H1 (cell line): Measurements from ENCODE around the gene CCDC38. TPM values are rescaled to one million over a fixed set of nuclear protein-coding genes. Genes with fewer than 3 reads are reported as not detected.

ENCODE experiments used
- CTCF ChIA-PET: fragments of 300-600 bp; sonication (Branson Sonifier 250); formaldehyde crosslinking; loops from one replicate; lab custom pipeline; 2021; ENCODE audit not compliant: partially characterized antibody; lab: Charles Lee
- POLR2A ChIA-PET: fragments of 300-600 bp; sonication (Branson Sonifier 250); formaldehyde crosslinking; loops from one replicate; lab custom pipeline; 2021; ENCODE audit warnings: inconsistent platforms; ENCODE audit not compliant: partially characterized antibody; lab: Charles Lee
- DNase-seq, 2 experiments: peaks; one replicate each; pipeline versions ENCODE4 v3.0.0 to v3.0.0-alpha.2; 2010 to 2022; ENCODE audit warnings: low spot score in 2 of 2, low read depth in 1 of 2, mixed read lengths in 1 of 2
- FAIRE-seq: peaks from 2 replicates; lab custom pipeline; 2011; peaks lifted over from hg19 to GRCh38; lab: Jason Lieb, UNC
- H2AFZ ChIP-seq: 2 replicates; pipeline ENCODE4 v1.8.1; 2012; ENCODE audit warnings: low read length, inconsistent platforms
- H2AK5ac ChIP-seq: 2 replicates; pipeline ENCODE4 v1.6.1; 2013; ENCODE audit warnings: low read depth, low read length
- H2BK120ac ChIP-seq: replicated peaks from 2 replicates; pipeline ENCODE3; 2013; ENCODE audit warnings: low read depth, low read length, inconsistent platforms
- H2BK12ac ChIP-seq: 2 replicates; pipeline ENCODE4 v1.6.1; 2013; ENCODE audit warnings: low read depth, low read length
- H2BK15ac ChIP-seq: 2 replicates; pipeline ENCODE4 v1.6.1; 2013; ENCODE audit warnings: low read length
- H2BK20ac ChIP-seq: 2 replicates; pipeline ENCODE4 v1.6.1; 2013; ENCODE audit warnings: low read length
- H2BK5ac ChIP-seq: 2 replicates; pipeline ENCODE4 v1.6.1; 2013; ENCODE audit warnings: low read depth, low read length
- H3K14ac ChIP-seq: 2 replicates; pipeline ENCODE4 v1.6.1; 2013; ENCODE audit warnings: inconsistent platforms; ENCODE audit not compliant: insufficient read length
- H3K18ac ChIP-seq: 2 replicates; pipeline ENCODE4 v1.6.1; 2013; ENCODE audit warnings: low read length; ENCODE audit errors: extremely low read depth
- H3K23ac ChIP-seq: 2 replicates; pipeline ENCODE4 v1.6.1; 2013; ENCODE audit warnings: inconsistent platforms; ENCODE audit not compliant: insufficient read length
- H3K23me2 ChIP-seq: 2 replicates; pipeline ENCODE4 v1.6.1; 2013; ENCODE audit warnings: low read depth, low read length
- H3K27ac ChIP-seq: 2 replicates; pipeline ENCODE4 v1.6.1; 2011; ENCODE audit warnings: low read depth, low read length, inconsistent platforms
- H3K27me3 ChIP-seq, 4 experiments: replicated peaks in 1 of 4; 1 replicate in 1 of 4; 2 replicates in 3 of 4; pipeline versions ENCODE4 v1.6.1 to v1.8.1; 2011 to 2013; ENCODE audit warnings: low read length in 3 of 4, mild to moderate bottlenecking in 3 of 4, inconsistent platforms in 2 of 4, mixed read lengths in 2 of 4, moderate library complexity in 1 of 4; ENCODE audit not compliant: control insufficient read depth in 3 of 4, insufficient read depth in 3 of 4; ENCODE audit errors: extremely low read depth in 1 of 4
- H3K36me3 ChIP-seq, 4 experiments: 2 replicates each; pipeline versions ENCODE4 v1.6.1 to v1.8.1; 2011 to 2013; ENCODE audit warnings: mild to moderate bottlenecking in 4 of 4, low read length in 3 of 4, moderate library complexity in 2 of 4, control low read depth in 1 of 4, inconsistent platforms in 1 of 4; ENCODE audit not compliant: insufficient read depth in 4 of 4, control insufficient read depth in 2 of 4
- H3K4ac ChIP-seq: replicated peaks from 2 replicates; pipeline ENCODE3; 2013; ENCODE audit warnings: low read length, low read depth, mixed read lengths, inconsistent platforms; ENCODE audit not compliant: insufficient read length
- H3K4me1 ChIP-seq, 4 experiments: replicated peaks in 1 of 4; 1 replicate in 1 of 4; 2 replicates in 3 of 4; pipeline versions ENCODE4 v1.6.1 to v1.8.1; 2011 to 2013; ENCODE audit warnings: low read length in 3 of 4, inconsistent platforms in 2 of 4, mixed read lengths in 1 of 4; ENCODE audit not compliant: insufficient read depth in 4 of 4, control insufficient read depth in 3 of 4
- H3K4me2 ChIP-seq, 2 experiments: 2 replicates each; pipeline versions ENCODE4 v1.6.1 to v1.8.1; 2011 to 2013; ENCODE audit warnings: low read depth in 2 of 2, low read length in 2 of 2, control low read depth in 1 of 2, inconsistent platforms in 1 of 2, mild to moderate bottlenecking in 1 of 2; ENCODE audit not compliant: insufficient read depth in 1 of 2
- H3K4me3 ChIP-seq, 4 experiments: fragments of 200-600, 300-600 bp in 1 of 4; sonication (generic), shearing (Covaris generic), sonication (Bioruptor Twin) in 1 of 4; 2 replicates each; pipeline versions ENCODE4 v1.5.1 to v1.8.1; 2011 to 2016; ENCODE audit warnings: low read length in 4 of 4, low read depth in 3 of 4, control low read depth in 2 of 4, inconsistent platforms in 2 of 4, mild to moderate bottlenecking in 2 of 4, mixed read lengths in 1 of 4, moderate library complexity in 1 of 4; ENCODE audit not compliant: insufficient read depth in 2 of 4; ENCODE audit errors: extremely low read depth in 1 of 4
- H3K56ac ChIP-seq: replicated peaks from 2 replicates; pipeline ENCODE3; 2013; ENCODE audit warnings: low read depth, mild to moderate bottlenecking, mixed read lengths, low read length, inconsistent platforms; ENCODE audit not compliant: insufficient read length
- H3K79me1 ChIP-seq: 2 replicates; pipeline ENCODE4 v1.6.1; 2013; ENCODE audit warnings: low read depth, low read length, control low read depth
- H3K79me2 ChIP-seq, 2 experiments: 2 replicates each; pipeline versions ENCODE4 v1.6.1 to v1.8.1; 2012 to 2013; ENCODE audit warnings: low read length in 2 of 2, mild to moderate bottlenecking in 2 of 2, inconsistent platforms in 1 of 2; ENCODE audit not compliant: insufficient read depth in 2 of 2, control insufficient read depth in 1 of 2
- H3K9ac ChIP-seq, 4 experiments: replicated peaks in 1 of 4; 1 replicate in 1 of 4; 2 replicates in 3 of 4; pipeline versions ENCODE4 v1.6.1 to v1.8.1; 2011 to 2013; ENCODE audit warnings: low read depth in 3 of 4, low read length in 3 of 4, control low read depth in 2 of 4, mild to moderate bottlenecking in 2 of 4, moderate library complexity in 2 of 4, inconsistent platforms in 1 of 4; ENCODE audit errors: extremely low read depth in 1 of 4
- H3K9me3 ChIP-seq, 2 experiments: 2 replicates each; pipeline versions ENCODE4 v1.6.1 to v1.8.1; 2012 to 2013; ENCODE audit warnings: mild to moderate bottlenecking in 2 of 2, moderate library complexity in 2 of 2, control low read depth in 1 of 2, inconsistent platforms in 1 of 2, low read depth in 1 of 2, low read length in 1 of 2, mixed read lengths in 1 of 2; ENCODE audit not compliant: insufficient read depth in 2 of 2
- H4K20me1 ChIP-seq, 2 experiments: replicated peaks in 1 of 2; 2 replicates each; pipeline versions ENCODE3 to v1.8.1; 2011 to 2013; ENCODE audit warnings: inconsistent platforms in 2 of 2, low read length in 2 of 2, mild to moderate bottlenecking in 1 of 2; ENCODE audit not compliant: insufficient read depth in 2 of 2, control insufficient read depth in 1 of 2
- H4K5ac ChIP-seq: 2 replicates; pipeline ENCODE4 v1.6.1; 2013; ENCODE audit warnings: low read length, low read depth, mixed read lengths, inconsistent platforms; ENCODE audit not compliant: insufficient read length
- H4K8ac ChIP-seq: 2 replicates; pipeline ENCODE4 v1.8.0; 2013; ENCODE audit warnings: mild to moderate bottlenecking, moderate library complexity, low read length, inconsistent platforms; ENCODE audit not compliant: insufficient read depth; ENCODE audit errors: extremely low read depth
- H4K91ac ChIP-seq: replicated peaks from 2 replicates; pipeline ENCODE3; 2013; ENCODE audit warnings: low read length, mixed read lengths, inconsistent platforms; ENCODE audit not compliant: insufficient read length
- GTF2F1 ChIP-seq: IDR thresholded peaks from 2 replicates; pipeline ENCODE4 v1.6.1; 2012; ENCODE audit warnings: low read depth, low read length, improper control_type of control experiment, borderline replicate concordance
- JUN ChIP-seq: IDR thresholded peaks from 2 replicates; pipeline ENCODE4 v1.6.1; 2011; ENCODE audit warnings: low read depth, mild to moderate bottlenecking, improper control_type of control experiment, low read length
- JUND ChIP-seq: IDR thresholded peaks from 2 replicates; pipeline ENCODE4 v1.6.1; 2011; ENCODE audit warnings: mild to moderate bottlenecking, improper control_type of control experiment, low read length
- RFX5 ChIP-seq: IDR thresholded peaks from 2 replicates; pipeline ENCODE4 v1.6.1; 2011; ENCODE audit warnings: low read depth, low read length, improper control_type of control experiment, borderline replicate concordance
- RXRA ChIP-seq: IDR thresholded peaks from 2 replicates; pipeline ENCODE4 v1.6.1; 2011; ENCODE audit warnings: low read depth, mild to moderate bottlenecking, low read length, moderate library complexity; ENCODE audit not compliant: insufficient read depth
- ZNF274 ChIP-seq: IDR thresholded peaks from 2 replicates; pipeline ENCODE4 v1.7.0; 2012; ENCODE audit warnings: low read length, borderline replicate concordance; ENCODE audit errors: extremely low read depth
- WGBS, 2 experiments: shearing (Covaris generic) in 1 of 2; methylation state at CpG; one replicate each; pipeline versions ENCODE4 v1.1.6 to v1.1.7; 2013 to 2015; ENCODE audit warnings: low lambda C conversion rate in 2 of 2, mixed read lengths in 2 of 2, inconsistent platforms in 1 of 2, low coverage in 1 of 2, missing lambda C conversion rate in 1 of 2; ENCODE audit not compliant: insufficient replicate concordance in 2 of 2, insufficient coverage in 1 of 2, insufficient read length in 1 of 2; ENCODE audit errors: extremely low coverage in 1 of 2, missing lambda C conversion rate in 1 of 2; 5-methylcytosine and 5-hydroxymethylcytosine counted together
- polyA plus RNA-seq, 7 experiments: library from polyadenylated mRNA; depleted of rRNA in 3 of 7; stranded (reverse) in 5 of 7; unstranded in 2 of 7; fragments of >200 nt in 5 of 7; fragments of 200-250 nt in 2 of 7; gene quantifications; 1 replicate in 5 of 7; 2 replicates in 1 of 7; 4 replicates in 1 of 7; pipeline versions ENCODE4 v1.2.1 to v1.2.3, GENCODE V29; 2011 to 2013; ENCODE audit warnings: missing spikeins in 2 of 7, mixed read lengths in 2 of 7
- total RNA-seq: library from RNA; stranded (reverse); fragmentation: NEBNext Ultra II Directional; extraction: Animal tissue kit (Norgen Biotek cat#: 25700); gene quantifications from 2 replicates; pipeline ENCODE4 v1.2.1, GENCODE V29; 2021

The CCDC38 gene
- total and polyA plus RNA-seq, 2 of the 8 experiments (the other 6 are each of a cell fraction or from before 2014, with no cell fraction given), result not detected

DNA sequence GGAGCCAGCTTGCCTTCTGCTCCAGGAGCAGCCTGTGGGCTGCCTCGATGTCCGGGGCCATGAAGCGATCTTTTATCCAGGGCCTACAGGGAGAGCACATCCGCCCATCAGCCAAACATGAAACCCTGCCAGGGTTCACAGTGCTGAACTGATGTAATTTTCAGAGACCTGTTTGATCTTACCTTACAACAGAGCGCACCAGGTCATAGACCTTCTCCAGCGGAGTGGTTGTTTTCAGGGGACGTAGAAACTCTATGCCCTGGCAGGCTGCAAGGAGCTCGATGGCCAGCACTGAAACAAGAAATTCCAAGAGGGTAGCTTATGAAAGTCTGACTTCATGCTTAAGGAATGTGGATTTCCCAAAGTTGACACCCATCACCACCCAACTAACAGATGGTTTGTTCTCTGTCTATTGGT is 34.0 kb upstream of the CCDC38 start:
- Histone ChIP-seq H3K4ac (no peak overlapping the region), H4K8ac (no peak overlapping the region), H2AFZ (no peak overlapping the region), H4K91ac (no peak overlapping the region), H3K18ac (no peak overlapping the region), H3K9ac (no peak overlapping the region), H3K4me3 (no peak overlapping the region), H3K36me3 (no peaks in the 10 kb centered on the region), H2BK120ac (no peak overlapping the region), H4K20me1 (no peaks in the 10 kb centered on the region), H2BK5ac (no peak overlapping the region), H3K27me3 (no peaks in the 10 kb centered on the region), H3K23me2 (no peaks in the 10 kb centered on the region), H4K5ac (no peak overlapping the region), H3K79me2 (no peaks in the 10 kb centered on the region), H3K4me1 (peaks cover 0 to 3% (median under 1%) of the 10 kb centered on the region in 4 experiments; a peak in 5 of 7 replicates), H2BK20ac (no peak overlapping the region), H3K9me3 (no peaks in the 10 kb centered on the region), H3K23ac (no peak overlapping the region), H3K79me1 (no peaks in the 10 kb centered on the region), H2BK12ac (no peak overlapping the region), H3K27ac (no peak overlapping the region), H3K4me2 (no peak overlapping the region), H3K56ac (no peak overlapping the region), H3K14ac (no peak overlapping the region), H2AK5ac (no peak overlapping the region), H2BK15ac (no peak overlapping the region)
- no peak for DNase-seq
- 93% methylated on average over 8 of the region's 8 CpGs; no CpG with 5 or more reads in 1 of the 2 experiments for WGBS, 2 experiments
- TF ChIP-seq RXRA (no peak), GTF2F1 (no peak), RFX5 (no peak), ZNF274 (no peak), JUND (peak; percentile 64), JUN (0 out of 2 replicates have a peak, but pooled peaks have one; percentile 11)
- ChIA-PET POLR2A (interaction anchor here (1.6 kb wide), 1 partner anchor 20 kb away, joined by 3 read pairs; the partner anchor contains the start of gene HAL), CTCF (interaction anchor here (1.2 to 7.3 kb wide), 3 partner anchors 17 to 34 kb away, joined by 3 to 69 read pairs (median 4); partner anchors contain the start of genes AMDHD1, CCDC38 and HAL)
- no peak for FAIRE-seq
